Measurements from ENCODE around the gene ECE2. TPM values are rescaled to one million over a fixed set of nuclear protein-coding genes. Genes with fewer than 3 reads are reported as not detected.
A peak's percentile ranks its signal among the peaks of the same experiment; 100 is the strongest.

Gene ECE2
- total and polyA plus RNA-seq, 8 donors: not detected

GRCh38 chr3:184333190-184333589, 57.4 kb downstream of the ECE2 start:
- H3K9me3 ChIP-seq: no peaks in the 10 kb centered on the region
- no peak for DNase-seq
- peaks cover 17 to 56% of the 10 kb centered on the region in 2 donors for H3K4me1 ChIP-seq
- intact Hi-C loops (cut with DNase I): no loop called here
- no peak for TF ChIP-seq CTCF (IDR thresholded peaks at IDR 0.05)
- ATAC-seq: no peak
- H3K27ac ChIP-seq: peak overlapping the region in 1 of 2 donors; percentile 9
- no peaks in the 10 kb centered on the region for H3K27me3 ChIP-seq
- no peak overlapping the region for H3K4me3 ChIP-seq
- H3K36me3 ChIP-seq: peaks cover 26 to 73% of the 10 kb centered on the region in 2 donors

- Histone ChIP-seq H3K27ac (peak overlapping the region in 1 of 2 donors; percentile 9), H3K4me3 (no peak overlapping the region), H3K4me1 (peaks cover 19 to 61% of the 10 kb centered on the region in 2 donors), H3K27me3 (no peaks in the 10 kb centered on the region), H3K9me3 (no peaks in the 10 kb centered on the region), H3K36me3 (peaks cover 22 to 67% of the 10 kb centered on the region in 2 donors)
- intact Hi-C loops (cut with DNase I): no loop called here
- DNase-seq: no peak
- no peak for ATAC-seq
- TF ChIP-seq CTCF (IDR thresholded peaks at IDR 0.05): no peak
Measured at GRCh38 chr3:184333700-184334099, 57.9 kb downstream of the ECE2 start.

- TF ChIP-seq CTCF (IDR thresholded peaks at IDR 0.05): no peak
- intact Hi-C loops (cut with DNase I): no loop called here
- peak overlapping the region; percentile 89 to 90 for H3K27ac ChIP-seq
- DNase-seq (peak in 1 of 4 donors; percentile 40), ATAC-seq (no peak)
- H3K27me3 ChIP-seq: no peaks in the 10 kb centered on the region
- H3K4me3 ChIP-seq: no peak overlapping the region
- no peaks in the 10 kb centered on the region for H3K9me3 ChIP-seq
- peaks cover 19 to 65% of the 10 kb centered on the region in 2 donors for H3K4me1 ChIP-seq
- peaks cover 18 to 58% of the 10 kb centered on the region in 2 donors for H3K36me3 ChIP-seq
Measured at GRCh38 chr3:184334470-184335158, 58.8 kb downstream of the ECE2 start.

GRCh38 chr3:184335291-184335660, 59.5 kb downstream of the ECE2 start:
- peak; percentile 1 for ATAC-seq
- Histone ChIP-seq H3K4me1 (peaks cover 19 to 67% of the 10 kb centered on the region in 2 donors), H3K4me3 (peak overlapping the region in 1 of 2 donors; percentile 84), H3K27me3 (no peaks in the 10 kb centered on the region), H3K9me3 (no peaks in the 10 kb centered on the region), H3K27ac (peak overlapping the region; percentile 89 to 90), H3K36me3 (peaks cover 18 to 52% of the 10 kb centered on the region in 2 donors)
- TF ChIP-seq CTCF (IDR thresholded peaks at IDR 0.05): no peak
- intact Hi-C loops (cut with DNase I): no loop called here
- no peak for DNase-seq

GRCh38 chr3:184335661-184336546, 60.1 kb downstream of the ECE2 start:
- intact Hi-C loops (cut with DNase I): no loop called here
- peak; percentile 80 to 96 (median 90) for DNase-seq

More at GRCh38 chr3:184335661-184336546, 60.1 kb downstream of the ECE2 start:
- H3K36me3 ChIP-seq: peaks cover 16 to 45% of the 10 kb centered on the region in 2 donors
- H3K4me3 ChIP-seq: peak overlapping the region; percentile 78 to 84
- TF ChIP-seq CTCF (IDR thresholded peaks at IDR 0.05): no peak
- H3K4me1 ChIP-seq: peaks cover 19 to 74% of the 10 kb centered on the region in 2 donors
- H3K27me3 ChIP-seq: no peaks in the 10 kb centered on the region
- peak overlapping the region; percentile 89 to 90 for H3K27ac ChIP-seq
- no peaks in the 10 kb centered on the region for H3K9me3 ChIP-seq
- ATAC-seq: peak; percentile 81

All from left lung (tissue), 10 donors.